Parathyroid adenoma (tissue), 2 donors: Measurements from ENCODE around the gene ALK.

ENCODE experiments used
- H2AFZ ChIP-seq: fragments of 300-600 bp; sonication (generic); one replicate; pipeline ENCODE4 v1.7.0; 2017; ENCODE audit warnings: antibody characterized with exemption, mild to moderate bottlenecking
- H3K27ac ChIP-seq: fragments of 300-600 bp; sonication (generic); one replicate; pipeline ENCODE4 v1.7.0; 2017
- H3K27me3 ChIP-seq: fragments of 300-600 bp; sonication (generic); one replicate; pipeline ENCODE4 v1.7.0; 2017; ENCODE audit warnings: low read length; ENCODE audit not compliant: control insufficient read depth, insufficient read depth
- H3K36me3 ChIP-seq: fragments of 300-600 bp; sonication (generic); one replicate; pipeline ENCODE4 v1.7.0; 2017; ENCODE audit warnings: low read length; ENCODE audit not compliant: control insufficient read depth, insufficient read depth
- H3K4me1 ChIP-seq: fragments of 300-600 bp; sonication (generic); one replicate; pipeline ENCODE4 v1.7.0; 2017; ENCODE audit warnings: control low read depth
- H3K4me2 ChIP-seq: fragments of 300-600 bp; sonication (generic); one replicate; pipeline ENCODE4 v1.7.0; 2017; ENCODE audit warnings: low read length
- H3K4me3 ChIP-seq: fragments of 300-600 bp; sonication (generic); one replicate; pipeline ENCODE4 v1.7.0; 2017; ENCODE audit warnings: low read depth, low read length
- H3K79me2 ChIP-seq: fragments of 300-600 bp; sonication (generic); one replicate; pipeline ENCODE4 v1.7.0; 2017; ENCODE audit warnings: control low read depth
- H3K9ac ChIP-seq: fragments of 300-600 bp; sonication (generic); one replicate; pipeline ENCODE4 v1.7.0; 2017; ENCODE audit warnings: mild to moderate bottlenecking
- H3K9me3 ChIP-seq: fragments of 300-600 bp; sonication (generic); one replicate; pipeline ENCODE4 v1.7.0; 2017; ENCODE audit warnings: low read length; ENCODE audit not compliant: control insufficient read depth
- CTCF ChIP-seq: fragments of 300-600 bp; sonication (generic); IDR thresholded peaks from one replicate; pipeline ENCODE4 v1.7.0; 2017; ENCODE audit warnings: antibody characterized with exemption, mild to moderate bottlenecking
- donor health status: primary hyperparathyroidism.

Gene ALK

DNA sequence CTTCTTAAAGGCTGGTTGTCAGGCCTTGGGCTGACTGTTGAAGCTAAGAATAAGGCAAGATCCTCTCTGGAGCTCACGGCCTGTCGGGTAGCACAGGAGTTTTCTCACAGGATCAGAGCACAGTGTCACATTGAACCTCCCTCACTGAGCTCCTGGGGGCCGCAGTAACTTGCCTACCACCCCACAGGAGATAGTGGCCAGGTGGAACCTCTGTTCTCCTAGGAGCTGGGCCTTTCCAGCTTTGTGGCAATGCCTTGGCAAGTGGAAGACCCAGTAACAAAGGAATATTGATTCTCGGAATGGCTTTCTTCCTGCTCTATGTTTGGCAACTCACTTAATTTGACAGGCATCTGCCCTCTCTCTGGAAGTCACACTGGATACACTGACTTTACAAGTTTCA lies 1.2 kb upstream of the ALK start:
- no peaks in the 10 kb centered on the region for H3K27me3 ChIP-seq

GRCh38 chr2:29920631-29921559 lies 491 bp downstream of the ALK start:
- Histone ChIP-seq H3K9ac (no peak overlapping the region), H3K36me3 (no peaks in the 10 kb centered on the region), H3K4me3 (no peak overlapping the region), H3K4me2 (peak overlapping the region; percentile 64), H3K27me3 (no peaks in the 10 kb centered on the region), H3K4me1 (peaks cover 4% of the 10 kb centered on the region), H3K27ac (no peak overlapping the region), H2AFZ (peak overlapping the region; percentile 89), H3K79me2 (no peaks in the 10 kb centered on the region), H3K9me3 (no peaks in the 10 kb centered on the region)
- TF ChIP-seq CTCF, result no peak

More for the DNA sequence above, 1.2 kb upstream of the ALK start:
- no peak overlapping the region for H3K27ac ChIP-seq
- H3K36me3 ChIP-seq, result no peaks in the 10 kb centered on the region
- no peak overlapping the region for H3K9ac ChIP-seq
- peaks cover 4% of the 10 kb centered on the region for H3K4me1 ChIP-seq
- no peaks in the 10 kb centered on the region for H3K79me2 ChIP-seq
- no peaks in the 10 kb centered on the region for H3K9me3 ChIP-seq
- H2AFZ ChIP-seq, result no peak overlapping the region
- no peak overlapping the region for H3K4me3 ChIP-seq
- H3K4me2 ChIP-seq, result no peak overlapping the region
- no peak for TF ChIP-seq CTCF

GRCh38 chr2:29920130-29920577 lies 1.2 kb downstream of the ALK start:
- H3K27me3 ChIP-seq, result no peaks in the 10 kb centered on the region
- TF ChIP-seq CTCF, result no peak
- H3K4me3 ChIP-seq, result no peak overlapping the region
- H2AFZ ChIP-seq, result peak overlapping the region; percentile 89
- H3K27ac ChIP-seq, result no peak overlapping the region
- peak overlapping the region; percentile 64 for H3K4me2 ChIP-seq
- no peaks in the 10 kb centered on the region for H3K36me3 ChIP-seq
- no peaks in the 10 kb centered on the region for H3K9me3 ChIP-seq
- H3K4me1 ChIP-seq, result peaks cover 4% of the 10 kb centered on the region
- no peaks in the 10 kb centered on the region for H3K79me2 ChIP-seq
- H3K9ac ChIP-seq, result no peak overlapping the region

- Histone ChIP-seq H3K9me3 (no peaks in the 10 kb centered on the region), H3K4me2 (no peak overlapping the region), H2AFZ (no peak overlapping the region), H3K79me2 (no peaks in the 10 kb centered on the region), H3K36me3 (no peaks in the 10 kb centered on the region), H3K4me3 (no peak overlapping the region), H3K4me1 (peaks cover 4% of the 10 kb centered on the region), H3K9ac (no peak overlapping the region), H3K27me3 (no peaks in the 10 kb centered on the region), H3K27ac (no peak overlapping the region)
- TF ChIP-seq CTCF, result no peak
Observed at GRCh38 chr2:29918941-29919340, 2.4 kb downstream of the ALK start.
